DND-41 (cell line): ENCODE data around the gene HDAC3.

ENCODE experiments used
- ATAC-seq: fragments of 200-7000 bp; cut with Tn5 transposase; 3 replicates; pipeline ENCODE4 v1.9.1; 2021; ENCODE audit warnings: low read depth; ENCODE audit not compliant: insufficient read depth
- DNase-seq: peaks from one replicate; pipeline ENCODE4 v3.0.0-alpha.2; 2020
- H2AFZ ChIP-seq: 2 replicates; pipeline ENCODE4 v1.6.0; 2012; ENCODE audit warnings: low read depth, low read length
- H3K27ac ChIP-seq: 2 replicates; pipeline ENCODE4 v1.5.1; 2012; ENCODE audit warnings: low read length, inconsistent platforms
- H3K27me3 ChIP-seq: fragments of 200-600 bp; sonication (generic); 2 replicates; pipeline ENCODE4 v1.6.0; 2012; ENCODE audit warnings: low read length, mild to moderate bottlenecking, inconsistent platforms; ENCODE audit not compliant: insufficient read depth, poor library complexity
- H3K36me3 ChIP-seq: 2 replicates; pipeline ENCODE4 v1.5.1; 2012; ENCODE audit warnings: low read length, inconsistent platforms; ENCODE audit not compliant: insufficient read depth
- H3K4me1 ChIP-seq: 2 replicates; pipeline ENCODE4 v1.5.1; 2012; ENCODE audit warnings: mild to moderate bottlenecking, low read length; ENCODE audit not compliant: insufficient read depth
- H3K4me2 ChIP-seq: 2 replicates; pipeline ENCODE4 v1.6.0; 2012; ENCODE audit warnings: mild to moderate bottlenecking, moderate library complexity, low read length, inconsistent platforms; ENCODE audit not compliant: insufficient read depth
- H3K4me3 ChIP-seq, 2 experiments: fragments of 200-600 bp in 1 of 2; shearing (Covaris generic) in 1 of 2; 2 replicates each; pipeline ENCODE4 v1.5.1; 2012 to 2016; ENCODE audit warnings: inconsistent platforms in 2 of 2, low read length in 2 of 2, mild to moderate bottlenecking in 2 of 2, low read depth in 1 of 2, moderate library complexity in 1 of 2
- H3K79me2 ChIP-seq: 2 replicates; pipeline ENCODE4 v1.6.0; 2012; ENCODE audit warnings: low read length, inconsistent platforms; ENCODE audit not compliant: insufficient read depth
- H3K9ac ChIP-seq: 2 replicates; pipeline ENCODE4 v1.6.0; 2012; ENCODE audit warnings: low read depth, mild to moderate bottlenecking, inconsistent platforms, low read length, moderate library complexity
- H3K9me3 ChIP-seq: 2 replicates; pipeline ENCODE4 v1.5.1; 2012; ENCODE audit warnings: low read length, moderate library complexity, mild to moderate bottlenecking, inconsistent platforms; ENCODE audit not compliant: insufficient read depth, severe bottlenecking
- H4K20me1 ChIP-seq: 2 replicates; pipeline ENCODE4 v1.6.0; 2012; ENCODE audit warnings: low read length; ENCODE audit not compliant: insufficient read depth
- EZH2 ChIP-seq: IDR thresholded peaks from 3 replicates; pipeline ENCODE4 v1.6.1; 2012; ENCODE audit warnings: borderline replicate concordance, low read depth, mild to moderate bottlenecking, moderate library complexity, low read length, inconsistent platforms; ENCODE audit not compliant: severe bottlenecking
- TF ChIP-seq, protein P1 (sequence below): IDR thresholded peaks from 2 replicates; pipeline ENCODE4 v1.5.1; 2012; ENCODE audit warnings: borderline replicate concordance, low read length, moderate library complexity, mild to moderate bottlenecking; ENCODE audit not compliant: poor library complexity, severe bottlenecking; ENCODE audit errors: extremely low read depth

The HDAC3 gene

DNA sequence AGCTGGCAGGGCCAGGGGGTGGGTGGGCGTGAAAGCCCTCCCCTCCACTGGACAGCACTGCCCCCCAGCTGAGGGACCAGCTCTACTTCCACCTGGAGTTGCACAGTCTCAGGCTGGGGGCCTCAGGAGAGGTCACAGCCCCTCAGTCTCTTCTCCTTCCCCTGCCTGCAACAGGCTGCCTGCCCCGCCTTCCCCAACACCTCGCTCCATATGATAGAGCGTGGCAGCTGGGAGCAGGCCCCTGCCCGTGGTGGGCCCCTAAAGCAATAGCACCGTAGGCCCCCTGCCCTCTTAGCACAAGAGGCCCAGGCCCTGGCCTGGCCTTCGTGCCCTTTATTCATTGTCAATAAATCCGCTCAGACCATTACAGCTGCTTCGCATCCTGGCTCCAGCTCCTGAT, 4.0 kb upstream of the HDAC3 start:
- TF ChIP-seq, protein P1, sequence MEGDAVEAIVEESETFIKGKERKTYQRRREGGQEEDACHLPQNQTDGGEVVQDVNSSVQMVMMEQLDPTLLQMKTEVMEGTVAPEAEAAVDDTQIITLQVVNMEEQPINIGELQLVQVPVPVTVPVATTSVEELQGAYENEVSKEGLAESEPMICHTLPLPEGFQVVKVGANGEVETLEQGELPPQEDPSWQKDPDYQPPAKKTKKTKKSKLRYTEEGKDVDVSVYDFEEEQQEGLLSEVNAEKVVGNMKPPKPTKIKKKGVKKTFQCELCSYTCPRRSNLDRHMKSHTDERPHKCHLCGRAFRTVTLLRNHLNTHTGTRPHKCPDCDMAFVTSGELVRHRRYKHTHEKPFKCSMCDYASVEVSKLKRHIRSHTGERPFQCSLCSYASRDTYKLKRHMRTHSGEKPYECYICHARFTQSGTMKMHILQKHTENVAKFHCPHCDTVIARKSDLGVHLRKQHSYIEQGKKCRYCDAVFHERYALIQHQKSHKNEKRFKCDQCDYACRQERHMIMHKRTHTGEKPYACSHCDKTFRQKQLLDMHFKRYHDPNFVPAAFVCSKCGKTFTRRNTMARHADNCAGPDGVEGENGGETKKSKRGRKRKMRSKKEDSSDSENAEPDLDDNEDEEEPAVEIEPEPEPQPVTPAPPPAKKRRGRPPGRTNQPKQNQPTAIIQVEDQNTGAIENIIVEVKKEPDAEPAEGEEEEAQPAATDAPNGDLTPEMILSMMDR, result no peak
- TF ChIP-seq EZH2, result no peak
- no peaks in the 10 kb centered on the region for H3K9me3 ChIP-seq
- H3K4me3 ChIP-seq, result no peak overlapping the region
- peaks cover 9% of the 10 kb centered on the region for H3K79me2 ChIP-seq
- peaks cover 11% of the 10 kb centered on the region for H4K20me1 ChIP-seq
- peaks cover 3% of the 10 kb centered on the region; the same call in 1 of the 2 replicates for H3K36me3 ChIP-seq
- H3K4me1 ChIP-seq, result peaks cover 18% of the 10 kb centered on the region
- no peak overlapping the region for H2AFZ ChIP-seq
- H3K27ac ChIP-seq, result no peak overlapping the region
- no peak overlapping the region for H3K4me2 ChIP-seq
- ATAC-seq (no peak), DNase-seq (no peak)
- H3K9ac ChIP-seq, result no peak overlapping the region
- H3K27me3 ChIP-seq, result no peaks in the 10 kb centered on the region

DNA sequence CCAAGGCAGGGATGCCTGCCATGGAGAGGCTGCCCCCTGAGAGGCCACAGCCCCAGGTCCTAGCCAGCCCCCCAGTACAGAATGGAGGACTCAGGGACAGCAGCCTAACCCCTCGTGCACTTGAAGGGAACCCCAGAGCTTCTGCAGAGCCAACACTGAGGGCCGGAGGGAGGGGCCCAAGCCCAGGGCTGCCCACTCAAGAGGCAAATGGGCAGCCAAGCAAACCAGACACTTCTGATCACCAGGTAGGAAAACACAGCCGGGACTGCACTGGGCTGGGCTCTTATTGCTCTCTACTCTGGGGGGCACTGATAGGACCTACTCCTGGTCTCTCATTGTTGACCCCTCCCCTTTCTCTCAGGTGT, 3.4 kb upstream of the HDAC3 start:
- ATAC-seq, result no peak
- peaks cover 3% of the 10 kb centered on the region for H3K36me3 ChIP-seq
- no peaks in the 10 kb centered on the region for H3K9me3 ChIP-seq
- H4K20me1 ChIP-seq, result peaks cover 13% of the 10 kb centered on the region
- H3K27me3 ChIP-seq, result no peaks in the 10 kb centered on the region
- no peak overlapping the region for H3K4me2 ChIP-seq
- no peak overlapping the region for H3K9ac ChIP-seq
- no peak for DNase-seq
- no peak for TF ChIP-seq EZH2
- TF ChIP-seq, protein P1, result no peak
- peaks cover 16% of the 10 kb centered on the region for H3K79me2 ChIP-seq
- H2AFZ ChIP-seq, result no peak overlapping the region
- no peak overlapping the region for H3K27ac ChIP-seq
- H3K4me3 ChIP-seq, result no peak overlapping the region
- H3K4me1 ChIP-seq, result peaks cover 25% of the 10 kb centered on the region

DNA sequence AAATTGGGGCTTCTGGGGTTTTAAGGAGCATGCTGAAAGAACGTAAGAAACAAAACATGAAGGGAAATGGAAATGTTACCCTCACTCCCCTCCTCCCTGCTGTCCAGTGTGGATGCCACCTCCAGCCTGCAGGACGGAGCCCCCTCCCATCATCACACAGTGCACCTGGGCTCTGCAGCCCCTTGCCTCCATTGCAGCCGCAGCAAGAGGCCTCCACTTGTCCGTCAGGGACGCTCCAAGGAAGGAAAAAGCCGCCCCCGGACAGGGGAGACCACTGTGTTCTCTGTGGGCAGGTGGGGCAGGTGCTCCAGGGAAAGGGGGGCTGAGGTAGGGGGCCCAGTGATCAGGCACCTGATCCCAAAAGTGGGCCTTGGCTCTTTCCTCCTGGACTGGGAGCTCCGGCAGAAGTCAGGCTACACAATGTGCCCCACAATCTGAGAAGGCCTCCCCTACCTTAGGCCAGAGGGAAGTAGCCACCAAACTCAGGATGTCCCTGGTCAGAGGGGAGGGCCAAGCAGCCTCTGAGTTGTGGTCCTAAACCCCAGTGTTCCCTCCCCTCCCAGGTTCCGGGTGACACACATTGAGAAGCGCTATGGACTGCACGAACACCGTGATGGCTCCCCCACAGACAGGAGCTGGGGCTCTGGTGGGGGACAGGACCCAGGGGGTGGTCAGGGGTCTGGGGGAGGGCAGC, 2.9 kb upstream of the HDAC3 start:
- H3K9ac ChIP-seq, result no peak overlapping the region
- no peaks in the 10 kb centered on the region for H3K27me3 ChIP-seq
- H4K20me1 ChIP-seq, result peaks cover 17% of the 10 kb centered on the region
- no peak overlapping the region for H3K4me2 ChIP-seq
- no peak overlapping the region for H3K27ac ChIP-seq
- no peak overlapping the region for H3K4me3 ChIP-seq
- H3K79me2 ChIP-seq, result peaks cover 21% of the 10 kb centered on the region
- peaks cover 30% of the 10 kb centered on the region for H3K4me1 ChIP-seq
- H2AFZ ChIP-seq, result no peak overlapping the region
- H3K9me3 ChIP-seq, result no peaks in the 10 kb centered on the region
- ATAC-seq (no peak), DNase-seq (no peak)
- TF ChIP-seq EZH2, result no peak
- TF ChIP-seq, protein P1, result no peak
- peaks cover 8% of the 10 kb centered on the region for H3K36me3 ChIP-seq
